Osteoblast (primary cell): ENCODE results near the gene DZIP3. TPM values are rescaled to one million over a fixed set of nuclear protein-coding genes. Genes with fewer than 3 reads are reported as not detected.
"Not testable (repeated sequence)": the region's sequence is repeated elsewhere in the genome, so short reads cannot be mapped to it uniquely, and the experiment has no call there.

Source experiments
- DNase-seq: peaks from one replicate; pipeline ENCODE4 v3.0.0; 2011; ENCODE audit warnings: low spot score, mixed read lengths; ENCODE audit not compliant: insufficient read length; ENCODE audit errors: missing footprints
- H2AFZ ChIP-seq: 2 replicates; pipeline ENCODE4 v1.6.0; 2011; ENCODE audit warnings: mild to moderate bottlenecking, low read length
- H3K27ac ChIP-seq: 2 replicates; pipeline ENCODE4 v1.5.1; 2011; ENCODE audit warnings: mild to moderate bottlenecking, low read depth, low read length, moderate library complexity
- H3K27me3 ChIP-seq: 2 replicates; pipeline ENCODE4 v1.6.0; 2012; ENCODE audit warnings: mild to moderate bottlenecking, control low read depth, inconsistent platforms, low read length, moderate library complexity; ENCODE audit not compliant: insufficient read depth
- H3K36me3 ChIP-seq: 2 replicates; pipeline ENCODE4 v1.5.1; 2011; ENCODE audit warnings: mild to moderate bottlenecking, low read length, control low read depth, moderate library complexity; ENCODE audit not compliant: insufficient read depth
- H3K4me1 ChIP-seq: 2 replicates; pipeline ENCODE4 v1.5.1; 2011; ENCODE audit warnings: mild to moderate bottlenecking, low read length, control low read depth, moderate library complexity; ENCODE audit not compliant: insufficient read depth
- H3K4me2 ChIP-seq: 2 replicates; pipeline ENCODE4 v1.6.0; 2011; ENCODE audit warnings: mild to moderate bottlenecking, low read length; ENCODE audit not compliant: insufficient read depth
- H3K4me3 ChIP-seq: fragments of 200-600 bp; sonication (generic); 3 replicates; pipeline ENCODE4 v1.5.1; 2012; ENCODE audit warnings: mild to moderate bottlenecking, low read length, inconsistent platforms; ENCODE audit not compliant: insufficient read depth
- H3K79me2 ChIP-seq: 2 replicates; pipeline ENCODE4 v1.6.0; 2012; ENCODE audit warnings: mild to moderate bottlenecking, low read length, control low read depth, inconsistent platforms; ENCODE audit not compliant: insufficient read depth
- H3K9me3 ChIP-seq: 2 replicates; pipeline ENCODE4 v1.5.1; 2011; ENCODE audit warnings: low read depth, low read length, control low read depth
- H4K20me1 ChIP-seq: 2 replicates; pipeline ENCODE4 v1.6.0; 2012; ENCODE audit warnings: mild to moderate bottlenecking, low read length, control low read depth; ENCODE audit not compliant: insufficient read depth
- CTCF ChIP-seq: IDR thresholded peaks from 2 replicates; pipeline ENCODE4 v1.5.1; 2011; ENCODE audit warnings: mild to moderate bottlenecking, low read depth, low read length, moderate library complexity; ENCODE audit errors: extremely low read depth
- total RNA-seq: library from RNA; depleted of rRNA; stranded (reverse); fragments of >200 nt; gene quantifications from 2 replicates; pipeline ENCODE4 v1.2.3, GENCODE V29; 2012

Gene DZIP3
- total RNA-seq, 1 donor, result 12.3 TPM

- H3K9me3 ChIP-seq, result no peaks in the 10 kb centered on the region
- no peak for TF ChIP-seq CTCF
- H3K4me3 ChIP-seq, result no peak overlapping the region
Measured at GRCh38 chr3:108669208-108669607, 79.7 kb downstream of the DZIP3 start.

DNA sequence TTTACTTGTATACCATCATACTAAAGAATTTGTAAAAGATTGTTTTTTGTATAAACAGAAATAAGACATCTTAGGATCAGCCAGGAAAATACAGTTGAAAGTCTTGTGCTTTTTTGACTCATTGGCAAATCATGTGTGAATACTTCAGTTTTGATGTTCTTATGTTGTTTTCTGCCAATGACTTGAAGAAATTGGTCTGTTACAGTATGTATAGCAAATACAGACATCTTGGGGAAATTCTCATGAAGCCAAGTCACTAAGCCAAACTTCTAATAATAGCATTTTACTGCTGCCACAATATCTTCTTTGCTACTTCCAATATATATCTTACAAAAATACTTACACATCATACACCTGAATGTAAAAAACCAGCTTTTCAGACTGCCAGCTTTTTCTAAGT lies 83.2 kb downstream of the DZIP3 start:
- no peak overlapping the region for H2AFZ ChIP-seq

More at GRCh38 chr3:108669208-108669607, 79.7 kb downstream of the DZIP3 start:
- Histone ChIP-seq H3K27ac (no peak overlapping the region), H3K27me3 (no peaks in the 10 kb centered on the region), H3K36me3 (no peaks in the 10 kb centered on the region), H4K20me1 (no peaks in the 10 kb centered on the region), H3K79me2 (no peaks in the 10 kb centered on the region), H3K4me2 (no peak overlapping the region), H2AFZ (no peak overlapping the region), H3K4me1 (no peaks in the 10 kb centered on the region)
- no peak for DNase-seq

GRCh38 chr3:108673988-108674661 lies 84.6 kb downstream of the DZIP3 start:
- no peaks in the 10 kb centered on the region for H4K20me1 ChIP-seq
- H3K4me2 ChIP-seq, result no peak overlapping the region
- H3K27me3 ChIP-seq, result no peaks in the 10 kb centered on the region
- H3K79me2 ChIP-seq, result no peaks in the 10 kb centered on the region
- no peak for TF ChIP-seq CTCF
- H3K27ac ChIP-seq, result no peak overlapping the region
- no peak overlapping the region for H3K4me3 ChIP-seq
- H3K36me3 ChIP-seq, result no peaks in the 10 kb centered on the region
- H2AFZ ChIP-seq, result no peak overlapping the region
- no peaks in the 10 kb centered on the region for H3K4me1 ChIP-seq
- no peaks in the 10 kb centered on the region for H3K9me3 ChIP-seq
- DNase-seq, result no peak

More for the DNA sequence above, 83.2 kb downstream of the DZIP3 start:
- Histone ChIP-seq H3K9me3 (no peaks in the 10 kb centered on the region), H3K4me1 (no peaks in the 10 kb centered on the region), H3K36me3 (no peaks in the 10 kb centered on the region), H3K4me2 (no peak overlapping the region), H3K4me3 (no peak overlapping the region), H3K27ac (no peak overlapping the region), H4K20me1 (no peaks in the 10 kb centered on the region), H3K79me2 (no peaks in the 10 kb centered on the region), H3K27me3 (no peaks in the 10 kb centered on the region)
- DNase-seq, result no peak
- TF ChIP-seq CTCF, result no peak

GRCh38 chr3:108677811-108678210 lies 88.3 kb downstream of the DZIP3 start:
- Histone ChIP-seq H4K20me1 (no peaks in the 10 kb centered on the region), H3K27me3 (no peaks in the 10 kb centered on the region), H3K27ac (no peak overlapping the region), H3K4me2 (no peak overlapping the region), H3K36me3 (no peaks in the 10 kb centered on the region), H3K4me3 (no peak overlapping the region), H2AFZ (no peak overlapping the region), H3K79me2 (no peaks in the 10 kb centered on the region), H3K4me1 (no peaks in the 10 kb centered on the region), H3K9me3 (no peaks in the 10 kb centered on the region)
- no peak for TF ChIP-seq CTCF
- DNase-seq, result no peak

- H3K27me3 ChIP-seq, H3K36me3 ChIP-seq, DNase-seq, H3K4me2 ChIP-seq, H3K4me1 ChIP-seq, H3K4me3 ChIP-seq, H3K9me3 ChIP-seq, H3K27ac ChIP-seq, H4K20me1 ChIP-seq, H2AFZ ChIP-seq, H3K79me2 ChIP-seq: not testable (repeated sequence)
Measured at GRCh38 chr3:108692286-108692685, 102.8 kb downstream of the DZIP3 start.
